K562 (cell line): ENCODE measurements around the gene SYNE1. TPM values are rescaled to one million over a fixed set of nuclear protein-coding genes. Genes with fewer than 3 reads are reported as not detected.
A peak's percentile ranks its signal among the peaks of the same experiment; 100 is the strongest.

Experiments used
- BACH1 ChIP-seq: fragments of 200-800 bp; sonication (Bioruptor generic); IDR thresholded peaks from 2 replicates; pipeline ENCODE4 v1.6.1; 2016; ENCODE audit warnings: missing genetic modification characterization, missing compliant biosample characterization
- CBX3 ChIP-seq, 2 experiments: IDR thresholded peaks; 1 replicate in 1 of 2; 2 replicates in 1 of 2; pipeline ENCODE4 v1.6.1; 2012; ENCODE audit warnings: inconsistent platforms in 2 of 2, low read length in 2 of 2, borderline replicate concordance in 1 of 2, control low read depth in 1 of 2
- EGR1 ChIP-seq: fragments of 450-650 bp; conservative IDR thresholded peaks from 2 replicates; pipeline ENCODE4 v1.6.1; 2017; ENCODE audit warnings: mild to moderate bottlenecking
- FOXJ3 ChIP-seq: sonication (generic); formaldehyde crosslinking; IDR thresholded peaks from 2 replicates; pipeline ENCODE4 v1.4.0; 2020; ENCODE audit warnings: mild to moderate bottlenecking, missing genetic modification reagents
- FOXP1 ChIP-seq: sonication (generic); formaldehyde crosslinking; IDR thresholded peaks from 2 replicates; pipeline ENCODE4 v1.8.0; 2022; ENCODE audit warnings: mild to moderate bottlenecking, missing genetic modification reagents
- HDAC1 ChIP-seq, 2 experiments: fragments of 450-650 bp; IDR thresholded peaks; 2 replicates each; pipeline ENCODE4 v1.6.1; 2016 to 2017; ENCODE audit warnings: inconsistent platforms in 1 of 2, mild to moderate bottlenecking in 1 of 2, moderate library complexity in 1 of 2
- ILK ChIP-seq: fragments of 450-650 bp; IDR thresholded peaks from 2 replicates; pipeline ENCODE4 v1.6.1; 2016; ENCODE audit warnings: missing genetic modification characterization, low read depth, mild to moderate bottlenecking, missing compliant biosample characterization, moderate library complexity, borderline replicate concordance
- NCOA2 ChIP-seq, 2 experiments: fragments of 450-650 bp; IDR thresholded peaks; 2 replicates each; pipeline ENCODE4 v1.6.1; 2018; ENCODE audit warnings: mild to moderate bottlenecking in 2 of 2, moderate library complexity in 1 of 2; ENCODE audit not compliant: partially characterized antibody in 2 of 2
- NFE2 ChIP-seq: IDR thresholded peaks from 2 replicates; pipeline ENCODE4 v1.6.1; 2014; ENCODE audit warnings: antibody characterized with exemption, low read depth
- PHB ChIP-seq: fragments of 250-450 bp; sonication (Bioruptor Pico); IDR thresholded peaks from 2 replicates; pipeline ENCODE4 v1.5.0; 2021
- PHF21A ChIP-seq: fragments of 450-650 bp; IDR thresholded peaks from 2 replicates; pipeline ENCODE4 v1.6.1; 2017; ENCODE audit warnings: low read depth, borderline replicate concordance
- POLR2B ChIP-seq: fragments of 450-650 bp; IDR thresholded peaks from 2 replicates; pipeline ENCODE4 v1.6.1; 2018; ENCODE audit warnings: low read depth; ENCODE audit not compliant: partially characterized antibody
- PTTG1 ChIP-seq: fragments of 450-650 bp; IDR thresholded peaks from 2 replicates; pipeline ENCODE4 v1.6.1; 2016; ENCODE audit warnings: low read depth, mild to moderate bottlenecking, missing genetic modification characterization, missing compliant biosample characterization
- SAFB2 ChIP-seq: fragments of 200-400 bp; formaldehyde crosslinking; IDR thresholded peaks from 2 replicates; pipeline ENCODE4 v1.6.1; 2018; ENCODE audit warnings: borderline replicate concordance, low read length, low read depth, moderate library complexity; ENCODE audit not compliant: severe bottlenecking
- SMAD1 ChIP-seq: fragments of 150-350 bp; IDR thresholded peaks from 2 replicates; pipeline ENCODE4 v1.6.1; 2014; ENCODE audit warnings: low read length, low read depth; ENCODE audit not compliant: partially characterized antibody
- SMARCA5 ChIP-seq: fragments of 450-650 bp; IDR thresholded peaks from 2 replicates; pipeline ENCODE4 v1.6.1; 2016
- SPI1 ChIP-seq: IDR thresholded peaks from 2 replicates; pipeline ENCODE4 v1.6.1; 2011; ENCODE audit warnings: low read depth, low read length, control low read depth, borderline replicate concordance
- SRSF9 ChIP-seq: fragments of 200-400 bp; formaldehyde crosslinking; IDR thresholded peaks from 2 replicates; pipeline ENCODE4 v1.6.1; 2017; ENCODE audit warnings: low read depth, low read length, borderline replicate concordance
- TAL1 ChIP-seq: fragments of 450-650 bp; IDR thresholded peaks from 2 replicates; pipeline ENCODE4 v1.6.1; 2016; ENCODE audit warnings: mild to moderate bottlenecking
- TCFL5 ChIP-seq: fragments of 250-450 bp; sonication (Bioruptor Pico); conservative IDR thresholded peaks from 2 replicates; pipeline ENCODE4 v1.6.1; 2021; ENCODE audit warnings: mild to moderate bottlenecking, moderate library complexity, matching md5 sums
- TRIM24 ChIP-seq, 2 experiments: fragments of 450-650 bp; IDR thresholded peaks; 2 replicates each; pipeline ENCODE4 v1.6.1; 2016
- ZFP1 ChIP-seq: fragments of 450-650 bp; formaldehyde crosslinking; IDR thresholded peaks from 2 replicates; pipeline ENCODE4 v1.4.0; 2020; ENCODE audit warnings: mild to moderate bottlenecking, mixed read lengths
- ZFPM2 ChIP-seq: fragments of 250-450 bp; sonication (Bioruptor Pico); IDR thresholded peaks from 2 replicates; pipeline ENCODE4 v1.5.1; 2022; ENCODE audit warnings: mild to moderate bottlenecking
- ZKSCAN3 ChIP-seq: fragments of 250-450 bp; sonication (Bioruptor Pico); IDR thresholded peaks from 2 replicates; pipeline ENCODE4 v1.4.0; 2020
- ZNF316 ChIP-seq: fragments of 450-650 bp; IDR thresholded peaks from 2 replicates; pipeline ENCODE4 v1.6.1; 2016
- ZNF551 ChIP-seq: fragments of 250-450 bp; sonication (Bioruptor Pico); IDR thresholded peaks from 2 replicates; pipeline ENCODE4 v1.5.0; 2021; ENCODE audit warnings: mild to moderate bottlenecking, moderate library complexity
- ZNF561 ChIP-seq: fragments of 450-650 bp; formaldehyde crosslinking; conservative IDR thresholded peaks from 2 replicates; pipeline ENCODE4 v1.4.0; 2020; ENCODE audit warnings: mild to moderate bottlenecking, moderate library complexity
- ZNF584 ChIP-seq: fragments of 200-800 bp; sonication (Bioruptor generic); IDR thresholded peaks from 2 replicates; pipeline ENCODE4 v1.6.1; 2016; ENCODE audit warnings: low read depth, mild to moderate bottlenecking, missing genetic modification characterization, missing compliant biosample characterization
- ZNF589 ChIP-seq: fragments of 200-800 bp; sonication (Bioruptor generic); IDR thresholded peaks from 2 replicates; pipeline ENCODE4 v1.6.1; 2016; ENCODE audit warnings: low read depth, missing genetic modification characterization, missing compliant biosample characterization
- polyA plus RNA-seq, 8 experiments: library from polyadenylated mRNA; depleted of rRNA in 4 of 8; stranded (reverse) in 5 of 8; unstranded in 3 of 8; fragments of >200 nt; fragmentation: Nextera tagmentation in 2 of 8; fragmentation: Illumina TruSeq in 1 of 8; extraction: Ambion mirVana in 2 of 8; extraction: Trizol in 1 of 8; gene quantifications; 2 replicates each; pipeline versions ENCODE4 v1.2.1 to v1.2.3, GENCODE V29; 2011 to 2014; ENCODE audit warnings: inconsistent platforms in 1 of 8, missing spikeins in 1 of 8
- total RNA-seq, 7 experiments: library from RNA; depleted of rRNA in 6 of 7; stranded (reverse); fragments of >200 nt in 6 of 7; fragmentation: Illumina TruSeq in 2 of 7; extraction: Trizol in 2 of 7; gene quantifications; 2 replicates each; pipeline versions ENCODE4 v1.2.1 to v1.2.3, GENCODE V29; 2011 to 2021; ENCODE audit warnings: low replicate concordance in 1 of 7
- TF ChIP-seq, protein P1 (sequence below): fragments of 450-650 bp; IDR thresholded peaks from 2 replicates; pipeline ENCODE4 v1.6.1; 2016; ENCODE audit warnings: antibody characterized with exemption
- TF ChIP-seq, protein P2 (sequence below): fragments of 250-450 bp; sonication (Bioruptor Pico); IDR thresholded peaks from 2 replicates; pipeline ENCODE4 v1.4.0; 2020; ENCODE audit warnings: borderline replicate concordance

The SYNE1 gene
- total and polyA plus RNA-seq, 9 of the 15 experiments (the other 6 are each of a cell fraction or from before 2014, with no cell fraction given), result under 0.01 to 0.42 (median 0.08) TPM; not detected in 1

DNA sequence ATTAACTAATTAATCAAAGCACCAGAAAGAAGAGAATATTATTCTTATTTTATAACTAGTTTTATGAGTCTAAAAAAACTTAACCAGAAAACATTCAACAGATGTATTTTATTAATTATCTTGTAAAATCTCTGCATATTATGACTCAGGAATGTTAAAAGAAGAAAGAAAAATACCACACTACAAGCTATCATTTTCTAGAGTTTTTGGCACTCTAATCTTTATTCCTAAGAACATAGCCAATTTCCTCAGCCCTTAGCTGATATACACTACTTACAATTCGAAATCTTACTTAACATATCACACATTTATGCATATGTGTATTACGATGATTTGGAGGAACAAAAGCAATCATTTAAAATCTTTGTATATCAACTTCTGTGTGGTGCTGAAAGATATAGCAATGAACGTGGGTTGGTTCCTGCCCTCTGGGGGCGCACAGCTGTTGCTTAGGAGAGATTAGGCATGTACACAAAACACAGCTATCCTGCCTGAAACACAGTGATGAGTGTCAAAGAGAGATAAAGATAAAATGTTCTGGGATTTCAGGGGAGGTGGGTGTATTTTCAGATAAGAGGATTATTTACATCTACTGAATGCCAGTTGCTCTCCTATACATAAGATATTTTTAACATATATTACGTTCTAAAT, 404.5 kb downstream of the SYNE1 start (continued):
- peak; percentile 69; the same call in 1 of the 2 replicates for TF ChIP-seq ZNF589 (CRISPR knock-in tag)
- peak; percentile 69 to 88; a peak in 3 of 4 replicates for TF ChIP-seq TRIM24 (IDR thresholded peaks at IDR 0.05)
- peak in 1 of 2 experiments; percentile 28 for TF ChIP-seq NCOA2 (IDR thresholded peaks at IDR 0.05; ENCODE audit: partially characterized antibody in 2 of 2)
- TF ChIP-seq ZNF551, result no peak
- TF ChIP-seq ILK (tag), result no peak
- TF ChIP-seq PHB (CRISPR knock-in tag), result no peak
- TF ChIP-seq BACH1 (tag), result no peak
- no peak for TF ChIP-seq CBX3 (IDR thresholded peaks at IDR 0.05; ENCODE audit: borderline replicate concordance in 1 of 2, low read length in 2 of 2)
- TF ChIP-seq SMAD1, result peak; percentile 41
- TF ChIP-seq PTTG1 (tag), result no peak
- TF ChIP-seq, protein P1, sequence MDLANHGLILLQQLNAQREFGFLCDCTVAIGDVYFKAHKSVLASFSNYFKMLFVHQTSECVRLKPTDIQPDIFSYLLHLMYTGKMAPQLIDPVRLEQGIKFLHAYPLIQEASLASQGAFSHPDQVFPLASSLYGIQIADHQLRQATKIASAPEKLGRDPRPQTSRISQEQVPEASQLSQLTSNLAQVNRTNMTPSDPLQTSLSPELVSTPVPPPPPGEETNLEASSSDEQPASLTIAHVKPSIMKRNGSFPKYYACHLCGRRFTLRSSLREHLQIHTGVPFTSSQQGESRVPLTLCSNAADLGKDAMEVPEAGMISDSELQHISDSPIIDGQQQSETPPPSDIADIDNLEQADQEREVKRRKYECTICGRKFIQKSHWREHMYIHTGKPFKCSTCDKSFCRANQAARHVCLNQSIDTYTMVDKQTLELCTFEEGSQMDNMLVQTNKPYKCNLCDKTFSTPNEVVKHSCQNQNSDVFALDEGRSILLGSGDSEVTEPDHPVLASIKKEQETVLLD, result no peak
- peak; percentile 89 for TF ChIP-seq EGR1
- no peak for TF ChIP-seq POLR2B
- TF ChIP-seq HDAC1 (IDR thresholded peaks at IDR 0.05), result peak in 1 of 2 experiments; percentile 75; a peak in 2 of 4 replicates
- no peak for TF ChIP-seq SAFB2
- no peak for TF ChIP-seq SPI1
- TF ChIP-seq ZKSCAN3 (CRISPR knock-in tag), result no peak
- TF ChIP-seq ZNF316, result no peak
- TF ChIP-seq TCFL5 (CRISPR knock-in tag), result no peak
- no peak for TF ChIP-seq FOXP1 (CRISPR knock-in tag)
- TF ChIP-seq ZNF561, result no peak
- no peak for TF ChIP-seq ZFP1 (CRISPR knock-in tag)
- TF ChIP-seq, protein P2, sequence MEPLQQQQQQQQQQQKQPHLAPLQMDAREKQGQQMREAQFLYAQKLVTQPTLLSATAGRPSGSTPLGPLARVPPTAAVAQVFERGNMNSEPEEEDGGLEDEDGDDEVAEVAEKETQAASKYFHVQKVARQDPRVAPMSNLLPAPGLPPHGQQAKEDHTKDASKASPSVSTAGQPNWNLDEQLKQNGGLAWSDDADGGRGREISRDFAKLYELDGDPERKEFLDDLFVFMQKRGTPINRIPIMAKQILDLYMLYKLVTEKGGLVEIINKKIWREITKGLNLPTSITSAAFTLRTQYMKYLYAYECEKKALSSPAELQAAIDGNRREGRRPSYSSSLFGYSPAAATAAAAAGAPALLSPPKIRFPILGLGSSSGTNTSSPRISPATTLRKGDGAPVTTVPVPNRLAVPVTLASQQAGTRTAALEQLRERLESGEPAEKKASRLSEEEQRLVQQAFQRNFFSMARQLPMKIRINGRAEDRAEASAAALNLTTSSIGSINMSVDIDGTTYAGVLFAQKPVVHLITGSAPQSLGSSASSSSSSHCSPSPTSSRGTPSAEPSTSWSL (CRISPR knock-in tag), result no peak
- peak; percentile 82 for TF ChIP-seq FOXJ3
- no peak for TF ChIP-seq SMARCA5
- TF ChIP-seq SRSF9, result no peak
- TF ChIP-seq PHF21A, result no peak
- peak; percentile 97 for TF ChIP-seq TAL1
- no peak for TF ChIP-seq ZFPM2 (CRISPR knock-in tag)
- no peak for TF ChIP-seq NFE2
- peak; percentile 76; the same call in 1 of the 2 replicates for TF ChIP-seq ZNF584 (CRISPR knock-in tag)
